ENCODE measurements around the gene TSEN2. TPM values are rescaled to one million over a fixed set of nuclear protein-coding genes. Genes with fewer than 3 reads are reported as not detected.

TSEN2 gene
- total and polyA plus RNA-seq, 2 of the 13 experiments (the other 11 are each of a cell fraction or from before 2014, with no cell fraction given): 11.0 to 17.3 TPM

- TF ChIP-seq, protein P1, sequence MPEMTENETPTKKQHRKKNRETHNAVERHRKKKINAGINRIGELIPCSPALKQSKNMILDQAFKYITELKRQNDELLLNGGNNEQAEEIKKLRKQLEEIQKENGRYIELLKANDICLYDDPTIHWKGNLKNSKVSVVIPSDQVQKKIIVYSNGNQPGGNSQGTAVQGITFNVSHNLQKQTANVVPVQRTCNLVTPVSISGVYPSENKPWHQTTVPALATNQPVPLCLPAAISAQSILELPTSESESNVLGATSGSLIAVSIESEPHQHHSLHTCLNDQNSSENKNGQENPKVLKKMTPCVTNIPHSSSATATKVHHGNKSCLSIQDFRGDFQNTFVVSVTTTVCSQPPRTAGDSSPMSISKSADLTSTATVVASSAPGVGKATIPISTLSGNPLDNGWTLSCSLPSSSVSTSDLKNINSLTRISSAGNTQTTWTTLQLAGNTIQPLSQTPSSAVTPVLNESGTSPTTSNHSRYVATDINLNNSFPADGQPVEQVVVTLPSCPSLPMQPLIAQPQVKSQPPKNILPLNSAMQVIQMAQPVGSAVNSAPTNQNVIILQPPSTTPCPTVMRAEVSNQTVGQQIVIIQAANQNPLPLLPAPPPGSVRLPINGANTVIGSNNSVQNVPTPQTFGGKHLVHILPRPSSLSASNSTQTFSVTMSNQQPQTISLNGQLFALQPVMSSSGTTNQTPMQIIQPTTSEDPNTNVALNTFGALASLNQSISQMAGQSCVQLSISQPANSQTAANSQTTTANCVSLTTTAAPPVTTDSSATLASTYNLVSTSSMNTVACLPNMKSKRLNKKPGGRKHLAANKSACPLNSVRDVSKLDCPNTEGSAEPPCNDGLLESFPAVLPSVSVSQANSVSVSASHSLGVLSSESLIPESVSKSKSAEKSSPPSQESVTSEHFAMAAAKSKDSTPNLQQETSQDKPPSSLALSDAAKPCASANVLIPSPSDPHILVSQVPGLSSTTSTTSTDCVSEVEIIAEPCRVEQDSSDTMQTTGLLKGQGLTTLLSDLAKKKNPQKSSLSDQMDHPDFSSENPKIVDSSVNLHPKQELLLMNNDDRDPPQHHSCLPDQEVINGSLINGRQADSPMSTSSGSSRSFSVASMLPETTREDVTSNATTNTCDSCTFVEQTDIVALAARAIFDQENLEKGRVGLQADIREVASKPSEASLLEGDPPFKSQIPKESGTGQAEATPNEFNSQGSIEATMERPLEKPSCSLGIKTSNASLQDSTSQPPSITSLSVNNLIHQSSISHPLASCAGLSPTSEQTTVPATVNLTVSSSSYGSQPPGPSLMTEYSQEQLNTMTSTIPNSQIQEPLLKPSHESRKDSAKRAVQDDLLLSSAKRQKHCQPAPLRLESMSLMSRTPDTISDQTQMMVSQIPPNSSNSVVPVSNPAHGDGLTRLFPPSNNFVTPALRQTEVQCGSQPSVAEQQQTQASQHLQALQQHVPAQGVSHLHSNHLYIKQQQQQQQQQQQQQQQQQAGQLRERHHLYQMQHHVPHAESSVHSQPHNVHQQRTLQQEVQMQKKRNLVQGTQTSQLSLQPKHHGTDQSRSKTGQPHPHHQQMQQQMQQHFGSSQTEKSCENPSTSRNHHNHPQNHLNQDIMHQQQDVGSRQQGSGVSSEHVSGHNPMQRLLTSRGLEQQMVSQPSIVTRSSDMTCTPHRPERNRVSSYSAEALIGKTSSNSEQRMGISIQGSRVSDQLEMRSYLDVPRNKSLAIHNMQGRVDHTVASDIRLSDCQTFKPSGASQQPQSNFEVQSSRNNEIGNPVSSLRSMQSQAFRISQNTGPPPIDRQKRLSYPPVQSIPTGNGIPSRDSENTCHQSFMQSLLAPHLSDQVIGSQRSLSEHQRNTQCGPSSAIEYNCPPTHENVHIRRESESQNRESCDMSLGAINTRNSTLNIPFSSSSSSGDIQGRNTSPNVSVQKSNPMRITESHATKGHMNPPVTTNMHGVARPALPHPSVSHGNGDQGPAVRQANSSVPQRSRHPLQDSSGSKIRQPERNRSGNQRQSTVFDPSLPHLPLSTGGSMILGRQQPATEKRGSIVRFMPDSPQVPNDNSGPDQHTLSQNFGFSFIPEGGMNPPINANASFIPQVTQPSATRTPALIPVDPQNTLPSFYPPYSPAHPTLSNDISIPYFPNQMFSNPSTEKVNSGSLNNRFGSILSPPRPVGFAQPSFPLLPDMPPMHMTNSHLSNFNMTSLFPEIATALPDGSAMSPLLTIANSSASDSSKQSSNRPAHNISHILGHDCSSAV (CRISPR knock-in tag; IDR thresholded peaks at IDR 0.05; ENCODE audit: borderline replicate concordance): 0 out of 2 replicates have a peak, but pooled peaks have one; percentile 6
- TF ChIP-seq ZNF264 (CRISPR knock-in tag; IDR thresholded peaks at IDR 0.05): no peak
- no peak for TF ChIP-seq ZC3H13 (CRISPR knock-in tag; IDR thresholded peaks at IDR 0.05)
- TF ChIP-seq PATZ1 (CRISPR knock-in tag; IDR thresholded peaks at IDR 0.05): no peak
- no peak for TF ChIP-seq MBD4 (IDR thresholded peaks at IDR 0.05; ENCODE audit: borderline replicate concordance, low read length)
- no peak for TF ChIP-seq YEATS2 (CRISPR knock-in tag; IDR thresholded peaks at IDR 0.05; ENCODE audit: borderline replicate concordance)
- no peak for TF ChIP-seq ZNF713 (CRISPR knock-in tag; IDR thresholded peaks at IDR 0.05)
- TF ChIP-seq, protein P2, sequence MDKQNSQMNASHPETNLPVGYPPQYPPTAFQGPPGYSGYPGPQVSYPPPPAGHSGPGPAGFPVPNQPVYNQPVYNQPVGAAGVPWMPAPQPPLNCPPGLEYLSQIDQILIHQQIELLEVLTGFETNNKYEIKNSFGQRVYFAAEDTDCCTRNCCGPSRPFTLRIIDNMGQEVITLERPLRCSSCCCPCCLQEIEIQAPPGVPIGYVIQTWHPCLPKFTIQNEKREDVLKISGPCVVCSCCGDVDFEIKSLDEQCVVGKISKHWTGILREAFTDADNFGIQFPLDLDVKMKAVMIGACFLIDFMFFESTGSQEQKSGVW (CRISPR knock-in tag; IDR thresholded peaks at IDR 0.05; ENCODE audit: borderline replicate concordance): no peak
- TF ChIP-seq, protein P3, sequence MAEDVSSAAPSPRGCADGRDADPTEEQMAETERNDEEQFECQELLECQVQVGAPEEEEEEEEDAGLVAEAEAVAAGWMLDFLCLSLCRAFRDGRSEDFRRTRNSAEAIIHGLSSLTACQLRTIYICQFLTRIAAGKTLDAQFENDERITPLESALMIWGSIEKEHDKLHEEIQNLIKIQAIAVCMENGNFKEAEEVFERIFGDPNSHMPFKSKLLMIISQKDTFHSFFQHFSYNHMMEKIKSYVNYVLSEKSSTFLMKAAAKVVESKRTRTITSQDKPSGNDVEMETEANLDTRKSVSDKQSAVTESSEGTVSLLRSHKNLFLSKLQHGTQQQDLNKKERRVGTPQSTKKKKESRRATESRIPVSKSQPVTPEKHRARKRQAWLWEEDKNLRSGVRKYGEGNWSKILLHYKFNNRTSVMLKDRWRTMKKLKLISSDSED (CRISPR knock-in tag; IDR thresholded peaks at IDR 0.05): no peak
- TF ChIP-seq NCOA2 (CRISPR knock-in tag; IDR thresholded peaks at IDR 0.05): no peak
- no peak for TF ChIP-seq CHD4 (IDR thresholded peaks at IDR 0.05; ENCODE audit: borderline replicate concordance, low read length)
- TF ChIP-seq TGIF2 (CRISPR knock-in tag; IDR thresholded peaks at IDR 0.05): no peak
These were observed 870 bp upstream of the TSEN2 start (continued) for GRCh38 chr3:12483410-12483809.
